Fibroblast of mammary gland (primary cell): ENCODE measurements around the gene PHACTR1.

Experiments
- DNase-seq: peaks from one replicate; pipeline ENCODE4 v3.0.0-alpha.2; 2010; ENCODE audit warnings: low read depth
- H3K4me3 ChIP-seq: 2 replicates; pipeline ENCODE4 v1.5.1; 2011; ENCODE audit warnings: low read depth, mild to moderate bottlenecking, low read length, moderate library complexity; ENCODE audit not compliant: control insufficient read depth
- CTCF ChIP-seq: conservative IDR thresholded peaks from 2 replicates; pipeline ENCODE4 v1.5.1; 2011; ENCODE audit warnings: low read depth, low read length, inconsistent platforms; ENCODE audit not compliant: control insufficient read depth, insufficient read depth

PHACTR1 gene

GRCh38 chr6:13049666-13050254 is 333.2 kb downstream of the PHACTR1 start:
- TF ChIP-seq CTCF, result no peak
- H3K4me3 ChIP-seq, result no peak overlapping the region
- DNase-seq, result no peak

- H3K4me3 ChIP-seq, result no peak overlapping the region
- no peak for DNase-seq
- no peak for TF ChIP-seq CTCF
Measured at GRCh38 chr6:13053006-13053461, 336.5 kb downstream of the PHACTR1 start.

- no peak overlapping the region for H3K4me3 ChIP-seq
- no peak for DNase-seq
- no peak for TF ChIP-seq CTCF
Measured at GRCh38 chr6:13058051-13058450, 341.5 kb downstream of the PHACTR1 start.

- H3K4me3 ChIP-seq, result no peak overlapping the region
- TF ChIP-seq CTCF, result no peak
- DNase-seq, result no peak
Measured at GRCh38 chr6:13059026-13059425, 342.5 kb downstream of the PHACTR1 start.

- no peak overlapping the region for H3K4me3 ChIP-seq
- TF ChIP-seq CTCF, result no peak
- DNase-seq, result peak; percentile 12
Measured at GRCh38 chr6:13063300-13063918, 346.8 kb downstream of the PHACTR1 start.

GRCh38 chr6:13065581-13065980 is 349.0 kb downstream of the PHACTR1 start:
- TF ChIP-seq CTCF, result no peak
- H3K4me3 ChIP-seq, result no peak overlapping the region
- DNase-seq, result peak; percentile 19
